ENCODE results near the gene CSMD2.

DNA sequence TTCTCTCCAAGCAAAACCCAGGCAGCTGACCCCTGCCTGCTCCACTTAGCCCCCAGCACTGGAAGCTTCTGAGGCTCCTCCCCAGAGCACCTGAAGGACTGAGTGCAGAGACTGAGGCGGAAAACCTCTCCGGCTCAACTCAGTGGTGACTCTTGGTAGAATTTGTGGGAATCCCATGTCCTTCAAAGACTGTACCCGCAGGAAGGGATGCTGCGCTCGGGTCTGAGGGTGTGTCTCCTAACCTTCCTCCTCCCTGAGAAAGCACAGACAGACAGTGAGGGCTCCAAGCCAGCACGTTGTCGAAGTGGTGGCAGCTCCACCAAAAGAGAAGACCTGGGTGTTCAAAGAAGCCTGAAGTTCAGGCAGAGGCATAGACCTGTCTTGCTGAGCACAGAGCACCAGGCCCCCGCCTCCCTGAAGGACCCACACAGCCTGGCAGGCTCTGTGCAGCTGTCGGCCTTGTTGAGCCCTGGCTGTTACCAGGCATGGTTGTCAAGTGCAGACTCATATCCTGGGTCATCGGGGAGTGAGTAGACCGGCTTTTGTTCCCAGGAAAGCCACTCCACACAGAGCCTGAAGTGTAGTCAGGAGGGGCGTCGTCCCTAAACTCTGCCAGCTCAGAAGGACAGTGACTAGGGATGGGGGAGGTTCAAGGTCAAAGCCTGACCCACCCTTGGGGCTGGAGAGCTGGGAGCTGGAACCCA, 36.7 kb downstream of the CSMD2 start:
- no peak for TF ChIP-seq PATZ1 (CRISPR knock-in tag; IDR thresholded peaks at IDR 0.05; ENCODE audit: borderline replicate concordance)
- no peak for TF ChIP-seq OSR1 (CRISPR knock-in tag; IDR thresholded peaks at IDR 0.05)
- TF ChIP-seq CREB5 (CRISPR knock-in tag; IDR thresholded peaks at IDR 0.05; ENCODE audit: low read depth), result no peak
- no peak for TF ChIP-seq ISL1 (CRISPR knock-in tag; IDR thresholded peaks at IDR 0.05)
- no peak for TF ChIP-seq ZFP3 (CRISPR knock-in tag; IDR thresholded peaks at IDR 0.05)
- no peak for TF ChIP-seq ARNTL (CRISPR knock-in tag; IDR thresholded peaks at IDR 0.05; ENCODE audit: borderline replicate concordance, low read depth)
- no peak for TF ChIP-seq RARB (CRISPR knock-in tag; IDR thresholded peaks at IDR 0.05)

Measured in SK-N-SH treated with all-trans-retinoic acid at 6 μM for 48 hours (cell line).